ENCODE measurements around the gene GNB3. TPM values are rescaled to one million over a fixed set of nuclear protein-coding genes. Genes with fewer than 3 reads are reported as not detected.
A peak's percentile ranks its signal among the peaks of the same experiment; 100 is the strongest.
"Not testable (repeated sequence)": the region's sequence is repeated elsewhere in the genome, so short reads cannot be mapped to it uniquely, and the experiment has no call there.

GNB3 gene
- total RNA-seq, 1 donor from 2014 or later = 9.0 TPM

- H3K4me3 Mint-ChIP-seq (ENCODE audit: unreplicated experiment) = no peak overlapping the region
- no peaks in the 10 kb centered on the region for H3K36me3 Mint-ChIP-seq (ENCODE audit: low read depth, unreplicated experiment)
- no peak overlapping the region for H3K27ac Mint-ChIP-seq (ENCODE audit: unreplicated experiment)
- no peaks in the 10 kb centered on the region for H3K9me3 Mint-ChIP-seq (ENCODE audit: unreplicated experiment)
- H3K4me1 Mint-ChIP-seq (ENCODE audit: unreplicated experiment) = peaks cover 2% of the 10 kb centered on the region
- no peak for DNase-seq (ENCODE audit: low spot score)
- TF ChIP-seq CTCF (IDR thresholded peaks at IDR 0.05; ENCODE audit: unreplicated experiment) = no peak
- peaks cover 3% of the 10 kb centered on the region for H3K27me3 Mint-ChIP-seq (ENCODE audit: unreplicated experiment)
These were observed 43.0 kb downstream of the GNB3 start for GRCh38 chr12:6883683-6884082.

- no peak for TF ChIP-seq CTCF (IDR thresholded peaks at IDR 0.05; ENCODE audit: unreplicated experiment)
- Mint-ChIP-seq H3K27me3 (ENCODE audit: unreplicated experiment) (no peaks in the 10 kb centered on the region), H3K4me3 (ENCODE audit: unreplicated experiment) (no peak overlapping the region), H3K36me3 (ENCODE audit: low read depth, unreplicated experiment) (no peaks in the 10 kb centered on the region), H3K4me1 (ENCODE audit: unreplicated experiment) (peaks cover 2% of the 10 kb centered on the region), H3K9me3 (ENCODE audit: unreplicated experiment) (no peaks in the 10 kb centered on the region), H3K27ac (ENCODE audit: unreplicated experiment) (no peak overlapping the region)
- no peak for DNase-seq (ENCODE audit: low spot score)
These were observed 43.8 kb downstream of the GNB3 start for GRCh38 chr12:6884539-6884938.

- H3K4me3 Mint-ChIP-seq (ENCODE audit: unreplicated experiment); DNase-seq (ENCODE audit: low spot score); H3K9me3 Mint-ChIP-seq (ENCODE audit: unreplicated experiment); H3K4me1 Mint-ChIP-seq (ENCODE audit: unreplicated experiment); H3K27me3 Mint-ChIP-seq (ENCODE audit: unreplicated experiment); H3K27ac Mint-ChIP-seq (ENCODE audit: unreplicated experiment); H3K36me3 Mint-ChIP-seq (ENCODE audit: low read depth, unreplicated experiment): not testable (repeated sequence)
These were observed 45.7 kb downstream of the GNB3 start for GRCh38 chr12:6886206-6886999.

- Mint-ChIP-seq H3K4me3 (ENCODE audit: unreplicated experiment) (no peak overlapping the region), H3K27me3 (ENCODE audit: unreplicated experiment) (peaks cover 5% of the 10 kb centered on the region), H3K4me1 (ENCODE audit: unreplicated experiment) (peaks cover 12% of the 10 kb centered on the region), H3K9me3 (ENCODE audit: unreplicated experiment) (no peaks in the 10 kb centered on the region), H3K27ac (ENCODE audit: unreplicated experiment) (no peak overlapping the region), H3K36me3 (ENCODE audit: low read depth, unreplicated experiment) (no peaks in the 10 kb centered on the region)
- no peak for TF ChIP-seq CTCF (IDR thresholded peaks at IDR 0.05; ENCODE audit: unreplicated experiment)
- DNase-seq (ENCODE audit: low spot score) = no peak
These were observed 46.7 kb downstream of the GNB3 start for GRCh38 chr12:6887460-6887859.

GRCh38 chr12:6888360-6888759 is 47.6 kb downstream of the GNB3 start:
- no peak overlapping the region for H3K27ac Mint-ChIP-seq (ENCODE audit: unreplicated experiment)
- peaks cover 5% of the 10 kb centered on the region for H3K27me3 Mint-ChIP-seq (ENCODE audit: unreplicated experiment)
- H3K9me3 Mint-ChIP-seq (ENCODE audit: unreplicated experiment) = no peaks in the 10 kb centered on the region
- H3K4me3 Mint-ChIP-seq (ENCODE audit: unreplicated experiment) = no peak overlapping the region
- H3K4me1 Mint-ChIP-seq (ENCODE audit: unreplicated experiment) = peaks cover 12% of the 10 kb centered on the region
- no peak for DNase-seq (ENCODE audit: low spot score)
- H3K36me3 Mint-ChIP-seq (ENCODE audit: low read depth, unreplicated experiment) = no peaks in the 10 kb centered on the region
- TF ChIP-seq CTCF (IDR thresholded peaks at IDR 0.05; ENCODE audit: unreplicated experiment) = no peak

- not testable (repeated sequence) for H3K27me3 Mint-ChIP-seq (ENCODE audit: unreplicated experiment); H3K27ac Mint-ChIP-seq (ENCODE audit: unreplicated experiment); DNase-seq (ENCODE audit: low spot score); H3K36me3 Mint-ChIP-seq (ENCODE audit: low read depth, unreplicated experiment); H3K4me3 Mint-ChIP-seq (ENCODE audit: unreplicated experiment); H3K9me3 Mint-ChIP-seq (ENCODE audit: unreplicated experiment)
- H3K4me1 Mint-ChIP-seq (ENCODE audit: unreplicated experiment) = peaks cover 12% of the 10 kb centered on the region
These were observed 48.1 kb downstream of the GNB3 start for GRCh38 chr12:6888794-6889193.

- H3K4me3 Mint-ChIP-seq (ENCODE audit: unreplicated experiment); H3K36me3 Mint-ChIP-seq (ENCODE audit: low read depth, unreplicated experiment); DNase-seq (ENCODE audit: low spot score); H3K27me3 Mint-ChIP-seq (ENCODE audit: unreplicated experiment); H3K9me3 Mint-ChIP-seq (ENCODE audit: unreplicated experiment): not testable (repeated sequence)
- peak overlapping the region; percentile 95 for H3K27ac Mint-ChIP-seq (ENCODE audit: unreplicated experiment)
- peaks cover 12% of the 10 kb centered on the region for H3K4me1 Mint-ChIP-seq (ENCODE audit: unreplicated experiment)
These were observed 49.2 kb downstream of the GNB3 start for GRCh38 chr12:6889775-6890573.
